GM19328 (cell line): ENCODE results near the gene FRMD7.

Experiments
- ATAC-seq: cut with Tn5 transposase; IDR thresholded peaks from one replicate; pipeline ENCODE4 v1.9.1; 2021; ENCODE audit warnings: mild to moderate bottlenecking, moderate library complexity; ENCODE audit not compliant: unreplicated experiment

Gene FRMD7

GRCh38 chrX:132040066-132040465, 87.8 kb downstream of the FRMD7 start:
- ATAC-seq: no peak

- no peak for ATAC-seq
Observed at GRCh38 chrX:132037479-132037993, 90.3 kb downstream of the FRMD7 start.

GRCh38 chrX:132034648-132035047, 93.2 kb downstream of the FRMD7 start:
- no peak for ATAC-seq

- no peak for ATAC-seq
Observed at GRCh38 chrX:132033166-132033565, 94.7 kb downstream of the FRMD7 start.

- ATAC-seq: no peak
Observed at GRCh38 chrX:132031867-132032266, 96.0 kb downstream of the FRMD7 start.

GRCh38 chrX:132030264-132030663, 97.6 kb downstream of the FRMD7 start:
- no peak for ATAC-seq
